ENCODE data around the gene MAEL. TPM values are rescaled to one million over a fixed set of nuclear protein-coding genes. Genes with fewer than 3 reads are reported as not detected.
"Not testable (repeated sequence)": the region's sequence is repeated elsewhere in the genome, so short reads cannot be mapped to it uniquely, and the experiment has no call there.

Gene MAEL
- total RNA-seq, 1 experiment from 2014 or later, result not detected

DNA sequence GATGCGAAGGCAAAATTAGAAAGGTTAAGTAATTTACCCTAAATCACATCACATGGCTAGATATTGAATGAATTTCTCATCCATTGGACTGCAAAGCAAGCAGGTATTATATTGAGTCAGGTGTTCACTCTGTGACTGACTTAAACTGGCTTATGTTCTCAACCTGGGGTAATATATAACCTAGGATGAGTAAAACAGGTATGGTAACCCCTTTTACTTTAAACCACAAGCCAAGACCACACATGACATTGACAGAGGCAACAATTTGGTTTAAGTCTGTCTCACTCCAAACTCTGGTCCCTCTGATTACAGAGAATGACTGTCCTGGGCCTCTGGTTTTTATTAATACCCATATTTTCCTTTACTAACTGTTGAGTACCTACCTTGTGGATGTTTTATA lies 33.3 kb downstream of the MAEL start:
- no peaks in the 10 kb centered on the region for H3K27me3 ChIP-seq (ENCODE audit: insufficient read depth, low read length)
- no peaks in the 10 kb centered on the region for H4K20me1 ChIP-seq (ENCODE audit: control insufficient read depth, insufficient read depth, insufficient read length)
- no peak overlapping the region for H2BK15ac ChIP-seq (ENCODE audit: low read depth, low read length)
- no peaks in the 10 kb centered on the region for H3K4me1 ChIP-seq (ENCODE audit: insufficient read depth, low read length)
- no peak overlapping the region for H4K91ac ChIP-seq (ENCODE audit: insufficient read length, low read depth, low read length)
- no peaks in the 10 kb centered on the region for H3K9me3 ChIP-seq (ENCODE audit: control insufficient read depth, low read depth, low read length)
- H2AK5ac ChIP-seq (ENCODE audit: insufficient read length, low read length), result no peak overlapping the region
- no peak overlapping the region for H3K4me3 Mint-ChIP-seq
- no peak overlapping the region for H3K27ac Mint-ChIP-seq
- TF ChIP-seq CTCF (conservative IDR thresholded peaks at IDR 0.05), result no peak
- no peak overlapping the region for H4K8ac ChIP-seq (replicated peaks; ENCODE audit: insufficient read length, low read depth, low read length)
- no CpG with 5 or more reads among the region's 1 CpG for WGBS (ENCODE audit: extremely low coverage, insufficient read length, low lambda C conversion rate)
- H2AFZ ChIP-seq (ENCODE audit: low read length), result no peak overlapping the region
- H3K18ac ChIP-seq (ENCODE audit: insufficient read length, low read depth, low read length), result no peak overlapping the region
- no peaks in the 10 kb centered on the region for H3K23me2 ChIP-seq (ENCODE audit: insufficient read length, low read depth, low read length, poor library complexity, severe bottlenecking)
- no peaks in the 10 kb centered on the region for H3K79me1 ChIP-seq (ENCODE audit: insufficient read depth, low read depth, low read length, poor library complexity, severe bottlenecking)
- no peaks in the 10 kb centered on the region for H3K9me3 Mint-ChIP-seq
- H3K36me3 Mint-ChIP-seq (ENCODE audit: insufficient read depth in 1 of 3, low read depth in 3 of 3), result no peaks in the 10 kb centered on the region
- no peak overlapping the region for H2BK120ac ChIP-seq (ENCODE audit: low read depth, low read length, poor library complexity, severe bottlenecking)
- no peak overlapping the region for H2BK5ac ChIP-seq (ENCODE audit: insufficient read length, low read length)
- no peak overlapping the region for H2BK12ac ChIP-seq (ENCODE audit: insufficient read length, low read depth, low read length)
- H3K27me3 Mint-ChIP-seq (ENCODE audit: low read depth), result no peaks in the 10 kb centered on the region; the same call in 1 of the 2 replicates
- H4K5ac ChIP-seq (ENCODE audit: insufficient read length, low read depth, low read length), result no peak overlapping the region
- H3K4ac ChIP-seq (ENCODE audit: low read depth, low read length), result no peak overlapping the region
- H3K4me1 Mint-ChIP-seq, result no peaks in the 10 kb centered on the region
- H3K9ac ChIP-seq (ENCODE audit: extremely low read depth, insufficient read length, low read length), result no peak overlapping the region
- no peak for DNase-seq
- H3K14ac ChIP-seq (ENCODE audit: insufficient read depth, low read length), result no peak overlapping the region
- no peak overlapping the region for H3T11ph ChIP-seq (ENCODE audit: low read length)
- H3K56ac ChIP-seq (ENCODE audit: insufficient read length, low read depth, low read length), result no peak overlapping the region
- H3K23ac ChIP-seq (ENCODE audit: insufficient read length, low read depth, low read length), result no peak overlapping the region
- no peaks in the 10 kb centered on the region for H3K79me2 ChIP-seq (ENCODE audit: insufficient read depth, low read length)
- no peak overlapping the region for H3K27ac ChIP-seq (ENCODE audit: insufficient read length, low read depth, low read length)
- H3K4me2 ChIP-seq (ENCODE audit: insufficient read depth, insufficient read length, low read length), result no peak overlapping the region
- H2BK20ac ChIP-seq (ENCODE audit: low read depth, low read length, poor library complexity, severe bottlenecking), result no peak overlapping the region

DNA sequence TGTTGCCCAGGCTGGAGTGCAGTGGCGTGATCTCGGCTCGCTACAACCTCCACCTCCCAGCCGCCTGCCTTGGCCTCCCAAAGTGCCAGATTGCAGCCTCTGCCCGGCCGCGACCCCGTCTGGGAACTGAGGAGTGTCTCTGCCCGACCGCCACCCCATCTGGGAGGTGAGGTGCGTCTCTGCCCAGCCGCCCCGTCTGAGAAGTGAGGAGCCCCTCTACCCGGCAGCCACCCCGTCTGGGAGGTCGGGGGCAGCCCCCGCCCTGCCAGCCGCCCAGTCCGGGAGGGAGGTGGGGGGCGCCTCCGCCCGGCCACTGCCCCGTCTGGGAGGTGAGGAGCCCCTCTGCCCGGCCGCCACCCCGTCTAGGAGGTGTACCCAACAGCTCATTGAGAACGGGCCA lies 40.5 kb downstream of the MAEL start:
- H4K20me1 ChIP-seq (ENCODE audit: control insufficient read depth, insufficient read depth, insufficient read length); H3K27ac Mint-ChIP-seq; H3K4me2 ChIP-seq (ENCODE audit: insufficient read depth, insufficient read length, low read length); H3K27ac ChIP-seq (ENCODE audit: insufficient read length, low read depth, low read length); H3K23me2 ChIP-seq (ENCODE audit: insufficient read length, low read depth, low read length, poor library complexity, severe bottlenecking); H3K18ac ChIP-seq (ENCODE audit: insufficient read length, low read depth, low read length); H3K79me1 ChIP-seq (ENCODE audit: insufficient read depth, low read depth, low read length, poor library complexity, severe bottlenecking); H3K4me1 Mint-ChIP-seq; H2AK5ac ChIP-seq (ENCODE audit: insufficient read length, low read length); H4K5ac ChIP-seq (ENCODE audit: insufficient read length, low read depth, low read length); H2BK15ac ChIP-seq (ENCODE audit: low read depth, low read length); H3K27me3 Mint-ChIP-seq (ENCODE audit: low read depth); H3K4me1 ChIP-seq (ENCODE audit: insufficient read depth, low read length); DNase-seq; H3K23ac ChIP-seq (ENCODE audit: insufficient read length, low read depth, low read length); H3K9me3 ChIP-seq (ENCODE audit: control insufficient read depth, low read depth, low read length); H4K91ac ChIP-seq (ENCODE audit: insufficient read length, low read depth, low read length); H3K9ac ChIP-seq (ENCODE audit: extremely low read depth, insufficient read length, low read length); H3K14ac ChIP-seq (ENCODE audit: insufficient read depth, low read length); H3K79me2 ChIP-seq (ENCODE audit: insufficient read depth, low read length); H2BK12ac ChIP-seq (ENCODE audit: insufficient read length, low read depth, low read length); H4K8ac ChIP-seq (replicated peaks; ENCODE audit: insufficient read length, low read depth, low read length); H3K4ac ChIP-seq (ENCODE audit: low read depth, low read length); H3K4me3 Mint-ChIP-seq; H2AFZ ChIP-seq (ENCODE audit: low read length); H3K27me3 ChIP-seq (ENCODE audit: insufficient read depth, low read length); H2BK5ac ChIP-seq (ENCODE audit: insufficient read length, low read length); H2BK120ac ChIP-seq (ENCODE audit: low read depth, low read length, poor library complexity, severe bottlenecking); H3T11ph ChIP-seq (ENCODE audit: low read length); H2BK20ac ChIP-seq (ENCODE audit: low read depth, low read length, poor library complexity, severe bottlenecking); H3K56ac ChIP-seq (ENCODE audit: insufficient read length, low read depth, low read length): not testable (repeated sequence)
- Mint-ChIP-seq H3K36me3 (ENCODE audit: insufficient read depth in 1 of 3, low read depth in 3 of 3) (peaks cover 0 to 10% (median 6%) of the 10 kb centered on the region in 3 experiments; a peak in 2 of 7 replicates), H3K9me3 (peaks cover 12 to 16% of the 10 kb centered on the region in 2 experiments)
- no CpG with 5 or more reads among the region's 27 CpGs for WGBS (ENCODE audit: extremely low coverage, insufficient read length, low lambda C conversion rate)

All from H9 (cell line).